HG03457 (cell line): ENCODE measurements around the gene NCAPD3.
A peak's percentile ranks its signal among the peaks of the same experiment; 100 is the strongest.
"Not testable (repeated sequence)": the region's sequence is repeated elsewhere in the genome, so short reads cannot be mapped to it uniquely, and the experiment has no call there.

ENCODE experiments used
- ATAC-seq: cut with Tn5 transposase; IDR thresholded peaks from one replicate; pipeline ENCODE4 v1.9.1; 2021; ENCODE audit warnings: moderate number of reproducible peaks; ENCODE audit not compliant: unreplicated experiment

Gene NCAPD3

GRCh38 chr11:134230339-134230738 lies 6.6 kb upstream of the NCAPD3 start:
- ATAC-seq = no peak

GRCh38 chr11:134229126-134229790 lies 5.5 kb upstream of the NCAPD3 start:
- ATAC-seq = no peak

- ATAC-seq = peak; percentile 48
Observed at GRCh38 chr11:134228625-134229024, 4.9 kb upstream of the NCAPD3 start.

GRCh38 chr11:134226806-134227325 lies 3.1 kb upstream of the NCAPD3 start:
- ATAC-seq = no peak

DNA sequence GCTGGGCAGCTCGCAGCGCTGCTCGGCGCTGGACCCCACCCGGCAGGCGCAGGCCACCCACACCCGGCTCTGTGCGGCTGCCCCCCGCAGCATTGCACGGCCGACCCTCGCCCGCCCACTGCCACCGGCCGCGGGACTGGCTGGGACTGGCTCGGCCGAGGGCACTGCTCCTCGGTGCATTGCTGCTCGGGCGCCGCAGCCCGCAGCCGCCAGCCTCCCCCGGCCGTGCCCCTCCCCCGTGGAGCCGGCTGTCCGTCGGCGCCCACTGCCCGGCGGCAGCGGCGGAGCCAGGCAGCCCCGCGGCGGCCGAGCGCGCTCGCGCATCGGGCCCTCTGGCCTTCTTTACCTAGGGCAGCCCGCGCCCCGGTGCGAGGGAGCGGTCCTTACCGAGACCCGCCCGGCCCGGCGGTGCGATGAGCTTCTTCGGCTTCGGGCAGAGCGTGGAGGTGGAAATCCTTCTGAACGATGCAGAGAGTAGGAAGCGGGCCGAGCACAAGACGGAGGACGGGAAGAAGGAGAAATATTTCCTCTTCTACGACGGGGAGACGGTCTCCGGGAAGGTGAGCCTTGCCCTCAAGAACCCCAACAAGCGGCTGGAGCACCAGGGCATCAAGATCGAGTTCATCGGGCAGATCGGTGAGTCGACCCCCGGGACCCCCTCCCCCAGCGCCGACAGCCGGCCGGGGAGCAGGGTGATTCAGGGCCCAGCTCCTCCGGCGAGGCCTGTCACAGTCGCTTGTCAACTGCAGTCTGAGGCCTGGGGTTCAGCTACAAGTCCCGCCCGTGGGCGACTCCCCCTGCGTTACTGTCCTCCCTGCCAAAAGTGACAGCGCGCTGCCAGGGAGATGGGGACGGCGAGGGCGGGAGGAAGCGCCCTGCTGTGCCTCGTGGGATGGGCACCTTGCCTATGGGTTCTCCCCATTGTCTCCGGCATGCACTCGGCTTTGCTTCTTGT lies 1.2 kb upstream of the NCAPD3 start:
- peak; percentile 18 for ATAC-seq

DNA sequence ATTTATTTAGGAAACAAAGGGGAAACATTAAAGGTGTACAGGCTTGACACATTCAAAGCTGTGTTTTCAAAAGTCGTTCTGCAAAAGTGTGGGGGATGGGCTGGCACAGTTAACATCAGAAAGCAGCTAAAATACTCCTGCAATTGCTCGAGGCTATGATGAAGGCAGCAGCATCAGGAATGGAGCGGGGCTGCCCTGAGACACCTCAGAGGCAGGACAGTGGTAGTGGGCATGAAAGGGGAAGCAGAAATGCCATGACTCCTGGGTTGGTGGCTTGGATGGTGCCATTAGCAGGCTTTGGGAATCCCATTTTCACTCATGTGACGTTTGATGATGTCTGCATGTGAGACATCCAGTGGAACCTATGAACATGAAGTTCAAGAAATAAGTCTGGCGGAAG lies 646 bp downstream of the NCAPD3 start:
- ATAC-seq = no peak

GRCh38 chr11:134216816-134217215 lies 7.0 kb downstream of the NCAPD3 start:
- ATAC-seq = no peak

GRCh38 chr11:134215836-134216235 lies 7.9 kb downstream of the NCAPD3 start:
- ATAC-seq = no peak

DNA sequence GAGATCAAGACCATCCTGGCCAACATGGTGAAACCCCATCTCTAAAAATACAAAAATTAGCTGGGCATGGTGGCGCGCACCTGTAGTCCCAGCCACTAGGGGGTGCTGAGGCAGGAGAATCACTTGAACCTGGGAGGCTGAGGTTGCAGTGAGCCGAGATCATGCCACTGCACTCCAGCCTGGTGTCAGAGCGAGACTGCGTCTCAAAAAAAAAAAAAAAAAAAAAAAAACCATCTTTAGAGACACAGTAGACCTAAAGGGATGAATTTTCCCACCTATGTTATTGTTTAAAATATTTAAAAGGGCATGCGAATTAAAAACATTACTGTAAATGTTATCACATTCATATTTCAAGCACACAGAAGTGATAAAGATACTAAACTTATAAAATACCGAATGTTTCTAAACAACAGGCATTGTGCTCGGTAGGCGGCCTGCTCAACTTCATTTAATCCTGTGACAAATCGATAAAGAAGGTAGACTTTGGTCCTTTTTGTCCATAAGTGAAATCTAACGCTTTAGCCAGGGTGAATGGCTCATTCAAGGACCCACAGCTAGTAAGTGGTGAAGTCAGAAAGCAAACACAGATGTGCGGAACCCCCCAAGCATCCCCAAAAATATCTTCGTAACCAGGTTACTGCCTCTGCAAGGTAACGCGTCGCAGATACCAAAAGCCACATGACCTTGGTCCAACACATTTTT lies 16.1 kb downstream of the NCAPD3 start:
- no peak for ATAC-seq

DNA sequence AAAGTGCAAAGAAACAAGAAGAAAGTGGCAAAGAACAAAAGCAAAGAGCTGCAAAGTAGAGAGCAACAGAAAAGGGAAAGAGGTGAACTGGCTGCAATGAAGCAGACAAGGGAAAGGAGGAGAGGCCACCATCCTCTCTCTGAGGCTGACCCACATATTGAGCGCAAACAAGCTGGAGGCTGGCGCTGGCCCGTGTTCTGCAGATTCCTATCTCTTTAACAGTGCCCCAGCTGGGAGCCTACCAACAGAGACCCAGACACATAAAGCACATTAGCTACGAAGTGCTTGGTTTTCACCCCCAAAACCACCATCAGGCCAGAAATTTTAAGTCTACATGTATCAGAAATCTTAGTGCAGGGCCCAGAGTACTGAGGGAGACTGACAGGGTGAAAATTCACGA lies 17.6 kb downstream of the NCAPD3 start:
- ATAC-seq = no peak

GRCh38 chr11:134205729-134206128 lies 18.0 kb downstream of the NCAPD3 start:
- ATAC-seq = no peak

DNA sequence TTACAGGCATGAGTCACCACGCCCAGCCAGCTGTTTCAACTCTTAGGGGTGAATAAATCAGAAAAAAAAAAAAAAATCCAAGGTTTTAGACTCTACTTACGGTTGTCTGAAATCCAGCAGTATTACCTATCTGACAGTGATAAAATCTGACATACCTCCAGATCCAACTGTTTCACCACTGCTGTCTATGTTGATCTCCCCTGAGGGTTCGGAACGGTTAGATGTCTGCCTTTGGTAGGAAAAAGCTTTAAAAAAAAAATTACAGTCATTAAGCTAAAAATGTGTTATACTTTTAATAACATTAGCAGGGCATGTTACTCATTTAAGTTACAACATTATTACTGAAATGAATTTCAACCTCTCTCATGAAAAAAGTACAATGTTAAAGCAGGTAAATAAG lies 21.1 kb downstream of the NCAPD3 start:
- no peak for ATAC-seq

GRCh38 chr11:134200688-134201087 lies 23.1 kb downstream of the NCAPD3 start:
- no peak for ATAC-seq

GRCh38 chr11:134199531-134199930 lies 24.2 kb downstream of the NCAPD3 start:
- ATAC-seq = no peak

- ATAC-seq = no peak
Observed at GRCh38 chr11:134196756-134197155, 27.0 kb downstream of the NCAPD3 start.

- not testable (repeated sequence) for ATAC-seq
Observed at GRCh38 chr11:134188092-134188491, 35.7 kb downstream of the NCAPD3 start.

- no peak for ATAC-seq
Observed at GRCh38 chr11:134181707-134182106, 42.1 kb downstream of the NCAPD3 start.

DNA sequence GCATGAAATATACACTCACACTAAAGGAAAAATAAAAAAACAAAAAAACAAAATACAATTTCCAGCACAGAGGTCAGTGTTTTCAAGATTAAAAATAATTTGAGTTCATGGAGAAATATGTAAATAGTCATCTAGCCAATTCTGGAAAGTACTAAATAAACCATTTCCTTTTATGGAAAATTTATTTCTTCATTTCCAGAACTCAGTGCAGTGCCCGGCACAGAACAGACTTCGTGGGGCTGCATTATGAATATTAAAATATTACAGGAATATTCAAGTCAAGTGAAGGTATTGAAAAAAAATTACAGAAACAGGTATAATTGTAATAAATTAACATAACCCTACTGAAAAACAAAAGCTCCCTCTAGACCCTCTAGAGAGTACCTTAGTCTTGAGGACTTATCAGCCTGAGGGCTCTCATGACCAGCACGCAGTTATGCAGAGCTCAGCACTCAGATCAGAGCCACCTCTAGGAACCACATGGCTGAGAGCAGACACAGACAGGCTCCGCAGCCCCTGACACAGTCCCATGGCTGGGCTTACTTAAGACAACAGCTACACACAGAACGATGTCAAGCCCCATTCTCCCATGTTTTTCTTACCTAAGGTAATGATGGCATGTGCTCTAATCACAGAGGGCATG lies 45.6 kb downstream of the NCAPD3 start:
- no peak for ATAC-seq

GRCh38 chr11:134176284-134176683 lies 47.5 kb downstream of the NCAPD3 start:
- ATAC-seq = no peak

DNA sequence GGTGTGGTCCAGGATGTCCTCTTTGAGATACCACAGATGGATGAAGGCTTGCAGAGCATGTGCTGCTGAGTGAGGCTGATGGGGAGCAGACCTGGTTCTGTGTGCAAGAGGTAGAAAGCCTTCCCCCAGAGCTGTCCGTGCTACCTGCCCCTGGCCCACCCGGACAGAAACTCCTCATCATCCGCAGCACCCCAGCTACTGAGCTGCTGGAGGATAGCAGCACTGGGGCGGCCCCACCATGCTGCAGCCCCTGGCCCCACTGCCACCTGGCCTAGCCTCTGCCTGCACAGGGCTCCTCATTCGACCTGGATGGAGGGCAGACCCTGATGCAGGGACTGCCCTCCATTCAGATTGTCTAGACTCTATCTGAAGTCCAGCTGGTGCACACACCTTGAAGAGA lies 50.5 kb downstream of the NCAPD3 start:
- no peak for ATAC-seq

- ATAC-seq = no peak
Observed at GRCh38 chr11:134171951-134172350, 51.8 kb downstream of the NCAPD3 start.
